Adrenal gland (tissue), 5 donors: ENCODE measurements around the gene PDZRN3.

Experiments
- POLR2A ChIP-seq, 2 donors: fragments of 450-650 bp; IDR thresholded peaks; one replicate each; pipeline ENCODE4 v1.6.1; 2017; ENCODE audit warnings: antibody characterized with exemption in 2 of 2, mild to moderate bottlenecking in 2 of 2, moderate library complexity in 1 of 2
- TF ChIP-seq, protein P1 (sequence below), 6 experiments: fragments of 450-650 bp in 4 of 6; fragments of 200-600 bp in 2 of 6; sonication (generic) in 1 of 6; IDR thresholded peaks; 1 replicate in 5 of 6; 2 replicates in 1 of 6; pipeline versions ENCODE4 v1.5.1 to v1.8.0; 2016 to 2021; ENCODE audit warnings: antibody characterized with exemption in 6 of 6, mild to moderate bottlenecking in 2 of 6, moderate library complexity in 1 of 6
- donor health status: DM: no; HTN: no; CAD: no.

GRCh38 chr3:73448761-73449301, 175.9 kb downstream of the PDZRN3 start:
- TF ChIP-seq, protein P1, sequence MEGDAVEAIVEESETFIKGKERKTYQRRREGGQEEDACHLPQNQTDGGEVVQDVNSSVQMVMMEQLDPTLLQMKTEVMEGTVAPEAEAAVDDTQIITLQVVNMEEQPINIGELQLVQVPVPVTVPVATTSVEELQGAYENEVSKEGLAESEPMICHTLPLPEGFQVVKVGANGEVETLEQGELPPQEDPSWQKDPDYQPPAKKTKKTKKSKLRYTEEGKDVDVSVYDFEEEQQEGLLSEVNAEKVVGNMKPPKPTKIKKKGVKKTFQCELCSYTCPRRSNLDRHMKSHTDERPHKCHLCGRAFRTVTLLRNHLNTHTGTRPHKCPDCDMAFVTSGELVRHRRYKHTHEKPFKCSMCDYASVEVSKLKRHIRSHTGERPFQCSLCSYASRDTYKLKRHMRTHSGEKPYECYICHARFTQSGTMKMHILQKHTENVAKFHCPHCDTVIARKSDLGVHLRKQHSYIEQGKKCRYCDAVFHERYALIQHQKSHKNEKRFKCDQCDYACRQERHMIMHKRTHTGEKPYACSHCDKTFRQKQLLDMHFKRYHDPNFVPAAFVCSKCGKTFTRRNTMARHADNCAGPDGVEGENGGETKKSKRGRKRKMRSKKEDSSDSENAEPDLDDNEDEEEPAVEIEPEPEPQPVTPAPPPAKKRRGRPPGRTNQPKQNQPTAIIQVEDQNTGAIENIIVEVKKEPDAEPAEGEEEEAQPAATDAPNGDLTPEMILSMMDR (IDR thresholded peaks at IDR 0.05): no peak
- TF ChIP-seq POLR2A (IDR thresholded peaks at IDR 0.05): no peak
